Fibroblast of lung (primary cell): ENCODE measurements around the gene NR2E1. TPM values are rescaled to one million over a fixed set of nuclear protein-coding genes. Genes with fewer than 3 reads are reported as not detected.

ENCODE experiments used
- DNase-seq, 2 donors: peaks; one replicate each; pipeline versions ENCODE4 v3.0.0 to v3.0.0-alpha.2; 2010; ENCODE audit warnings: low read depth in 2 of 2
- H2AFZ ChIP-seq: 2 replicates; pipeline ENCODE4 v1.5.1; 2012; ENCODE audit warnings: low read length, control low read depth, inconsistent platforms
- H3K27ac ChIP-seq: 2 replicates; pipeline ENCODE4 v1.5.1; 2011; ENCODE audit warnings: low read length, control low read depth; ENCODE audit not compliant: insufficient read depth
- H3K27me3 ChIP-seq: 2 replicates; pipeline ENCODE4 v1.5.1; 2011; ENCODE audit warnings: mild to moderate bottlenecking, low read length; ENCODE audit not compliant: control insufficient read depth, insufficient read depth
- H3K36me3 ChIP-seq: 2 replicates; pipeline ENCODE4 v1.5.1; 2011; ENCODE audit warnings: low read length; ENCODE audit not compliant: control insufficient read depth, insufficient read depth
- H3K4me1 ChIP-seq: 2 replicates; pipeline ENCODE4 v1.5.1; 2011; ENCODE audit warnings: low read length; ENCODE audit not compliant: control insufficient read depth, insufficient read depth; ENCODE audit errors: extremely low read depth
- H3K4me2 ChIP-seq: 2 replicates; pipeline ENCODE4 v1.5.1; 2011; ENCODE audit warnings: low read length, control low read depth; ENCODE audit not compliant: insufficient read depth; ENCODE audit errors: extremely low read depth
- H3K4me3 ChIP-seq, 4 experiments: fragments of 200-600 bp in 1 of 4; sonication (generic) in 1 of 4; replicated peaks in 1 of 4; 2 replicates each; pipeline ENCODE4 v1.5.1; 2011 to 2016; ENCODE audit warnings: low read length in 4 of 4, low read depth in 3 of 4, mild to moderate bottlenecking in 3 of 4, control low read depth in 2 of 4, inconsistent platforms in 1 of 4, mixed read lengths in 1 of 4; ENCODE audit not compliant: insufficient read depth in 1 of 4; ENCODE audit errors: control extremely low read depth in 1 of 4
- H3K79me2 ChIP-seq: 2 replicates; pipeline ENCODE4 v1.5.1; 2012; ENCODE audit warnings: mild to moderate bottlenecking, low read length, inconsistent platforms; ENCODE audit not compliant: control insufficient read depth, insufficient read depth
- H3K9ac ChIP-seq: 2 replicates; pipeline ENCODE4 v1.5.1; 2011; ENCODE audit warnings: mild to moderate bottlenecking, low read length, control low read depth; ENCODE audit not compliant: insufficient read depth
- H3K9me3 ChIP-seq: 2 replicates; pipeline ENCODE4 v1.5.1; 2012; ENCODE audit warnings: low read depth, low read length; ENCODE audit not compliant: control insufficient read depth, insufficient read depth
- H4K20me1 ChIP-seq: 2 replicates; pipeline ENCODE4 v1.5.1; 2011; ENCODE audit warnings: low read length; ENCODE audit not compliant: control insufficient read depth, insufficient read depth; ENCODE audit errors: extremely low read depth
- EZH2 ChIP-seq: IDR thresholded peaks from 2 replicates; pipeline ENCODE4 v1.5.1; 2012; ENCODE audit warnings: low read length, control low read depth, mild to moderate bottlenecking; ENCODE audit errors: missing control alignments
- polyA plus RNA-seq, 2 donors: library from polyadenylated mRNA; depleted of rRNA in 1 of 2; stranded (reverse) in 1 of 2; unstranded in 1 of 2; fragments of >200 nt; gene quantifications; 2 replicates each; pipeline ENCODE4 v1.2.1, GENCODE V29; 2011 to 2012; ENCODE audit warnings: missing spikeins in 1 of 2
- total RNA-seq: library from RNA; depleted of rRNA; stranded (reverse); fragments of >200 nt; gene quantifications from 2 replicates; pipeline ENCODE4 v1.2.1, GENCODE V29; 2014
- TF ChIP-seq, protein P1 (sequence below), 2 donors: IDR thresholded peaks in 1 of 2; conservative IDR thresholded peaks in 1 of 2; 1 replicate in 1 of 2; 2 replicates in 1 of 2; pipeline ENCODE4 v1.5.1; 2011 to 2012; ENCODE audit warnings: low read length in 2 of 2, control low read depth in 1 of 2, inconsistent platforms in 1 of 2, low read depth in 1 of 2, mild to moderate bottlenecking in 1 of 2

Gene NR2E1
- total and polyA plus RNA-seq, 2 donors (not counting 1 experiment from before 2014, with no cell fraction given), result not detected

DNA sequence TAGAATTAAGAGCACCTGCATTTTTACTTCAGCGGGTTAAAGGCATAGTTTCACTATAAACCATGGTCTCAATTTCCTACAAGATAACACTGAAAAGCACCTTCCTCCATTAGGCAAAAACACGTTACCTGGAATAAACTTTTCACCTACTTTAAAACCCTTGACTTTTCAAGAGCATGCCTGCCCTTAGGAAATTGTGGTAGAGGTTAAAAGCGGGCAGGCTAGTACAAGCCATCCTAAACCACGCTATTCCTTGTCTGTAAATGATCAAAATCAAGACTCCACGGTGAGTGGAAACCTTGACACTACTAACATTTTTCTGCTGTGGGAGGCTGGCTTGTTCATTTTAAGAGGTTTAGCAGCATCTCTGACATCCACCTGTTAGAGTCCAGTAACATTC lies 43.9 kb downstream of the NR2E1 start:
- no peak overlapping the region for H3K27ac ChIP-seq
- no peak overlapping the region for H3K9ac ChIP-seq
- no peaks in the 10 kb centered on the region for H3K27me3 ChIP-seq
- H2AFZ ChIP-seq, result no peak overlapping the region
- no peak for DNase-seq
- H3K9me3 ChIP-seq, result no peaks in the 10 kb centered on the region
- H3K4me1 ChIP-seq, result no peaks in the 10 kb centered on the region
- TF ChIP-seq EZH2, result no peak
- TF ChIP-seq, protein P1, sequence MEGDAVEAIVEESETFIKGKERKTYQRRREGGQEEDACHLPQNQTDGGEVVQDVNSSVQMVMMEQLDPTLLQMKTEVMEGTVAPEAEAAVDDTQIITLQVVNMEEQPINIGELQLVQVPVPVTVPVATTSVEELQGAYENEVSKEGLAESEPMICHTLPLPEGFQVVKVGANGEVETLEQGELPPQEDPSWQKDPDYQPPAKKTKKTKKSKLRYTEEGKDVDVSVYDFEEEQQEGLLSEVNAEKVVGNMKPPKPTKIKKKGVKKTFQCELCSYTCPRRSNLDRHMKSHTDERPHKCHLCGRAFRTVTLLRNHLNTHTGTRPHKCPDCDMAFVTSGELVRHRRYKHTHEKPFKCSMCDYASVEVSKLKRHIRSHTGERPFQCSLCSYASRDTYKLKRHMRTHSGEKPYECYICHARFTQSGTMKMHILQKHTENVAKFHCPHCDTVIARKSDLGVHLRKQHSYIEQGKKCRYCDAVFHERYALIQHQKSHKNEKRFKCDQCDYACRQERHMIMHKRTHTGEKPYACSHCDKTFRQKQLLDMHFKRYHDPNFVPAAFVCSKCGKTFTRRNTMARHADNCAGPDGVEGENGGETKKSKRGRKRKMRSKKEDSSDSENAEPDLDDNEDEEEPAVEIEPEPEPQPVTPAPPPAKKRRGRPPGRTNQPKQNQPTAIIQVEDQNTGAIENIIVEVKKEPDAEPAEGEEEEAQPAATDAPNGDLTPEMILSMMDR (conservative IDR thresholded peaks at IDR 0.05 in 1 of 2, IDR thresholded peaks at IDR 0.05 in 1 of 2; ENCODE audit: low read depth in 1 of 2, low read length in 2 of 2), result no peak
- no peak overlapping the region for H3K4me2 ChIP-seq
- no peaks in the 10 kb centered on the region for H3K36me3 ChIP-seq
- H3K79me2 ChIP-seq, result no peaks in the 10 kb centered on the region
- H3K4me3 ChIP-seq, result no peak overlapping the region
- H4K20me1 ChIP-seq, result no peaks in the 10 kb centered on the region

DNA sequence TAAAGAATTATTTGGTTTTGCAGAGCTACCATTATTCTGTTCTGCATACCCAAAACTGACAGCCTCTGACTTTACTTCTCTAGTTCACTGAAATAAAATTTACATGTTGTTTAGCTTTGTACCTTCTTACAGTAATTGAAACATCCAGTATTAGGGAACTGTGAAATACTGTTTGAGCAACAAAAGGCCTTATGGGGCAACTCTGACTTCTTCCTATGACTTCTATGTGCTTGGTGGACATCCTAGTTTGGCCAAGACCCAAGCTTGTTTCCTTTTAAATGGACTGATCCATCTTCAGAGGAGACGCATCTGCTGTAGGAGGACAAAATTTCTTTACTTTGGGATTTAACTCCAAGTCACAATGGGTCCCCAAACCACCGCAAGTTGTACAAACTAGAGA lies 44.7 kb downstream of the NR2E1 start:
- Histone ChIP-seq H3K79me2 (no peaks in the 10 kb centered on the region), H2AFZ (no peak overlapping the region), H3K36me3 (no peaks in the 10 kb centered on the region), H3K27ac (no peak overlapping the region), H3K9ac (no peak overlapping the region), H3K4me1 (no peaks in the 10 kb centered on the region), H3K27me3 (no peaks in the 10 kb centered on the region), H3K9me3 (no peaks in the 10 kb centered on the region), H4K20me1 (no peaks in the 10 kb centered on the region), H3K4me3 (no peak overlapping the region), H3K4me2 (no peak overlapping the region)
- DNase-seq, result no peak
- TF ChIP-seq, protein P1 (conservative IDR thresholded peaks at IDR 0.05 in 1 of 2, IDR thresholded peaks at IDR 0.05 in 1 of 2; ENCODE audit: low read depth in 1 of 2, low read length in 2 of 2), result no peak
- TF ChIP-seq EZH2, result no peak

DNA sequence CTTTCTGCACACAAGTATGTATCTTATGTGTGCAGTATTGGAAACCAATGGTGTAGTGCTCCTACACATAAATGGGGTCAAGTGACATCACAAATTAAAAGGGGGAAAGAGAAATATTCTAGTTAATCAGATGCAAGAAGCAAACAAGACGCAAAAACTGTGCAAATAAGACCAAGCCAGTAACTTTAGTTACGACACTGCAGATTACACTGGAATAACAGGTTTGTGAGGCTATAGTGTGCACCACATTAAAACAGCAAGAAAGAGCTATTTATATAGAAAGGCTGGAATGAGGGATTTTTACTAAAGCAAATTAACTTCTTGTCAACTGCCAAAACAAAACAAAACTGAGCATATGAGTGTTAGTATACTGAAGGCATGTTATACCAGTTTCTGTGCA lies 45.8 kb downstream of the NR2E1 start:
- H4K20me1 ChIP-seq, result no peaks in the 10 kb centered on the region

More for the DNA sequence above, 45.8 kb downstream of the NR2E1 start:
- Histone ChIP-seq H3K36me3 (no peaks in the 10 kb centered on the region), H3K4me3 (no peak overlapping the region), H3K27me3 (no peaks in the 10 kb centered on the region), H3K4me1 (no peaks in the 10 kb centered on the region), H3K79me2 (no peaks in the 10 kb centered on the region), H3K9ac (no peak overlapping the region), H3K9me3 (no peaks in the 10 kb centered on the region), H3K4me2 (no peak overlapping the region), H2AFZ (no peak overlapping the region), H3K27ac (no peak overlapping the region)
- TF ChIP-seq, protein P1 (conservative IDR thresholded peaks at IDR 0.05 in 1 of 2, IDR thresholded peaks at IDR 0.05 in 1 of 2; ENCODE audit: low read depth in 1 of 2, low read length in 2 of 2), result no peak
- no peak for TF ChIP-seq EZH2
- no peak for DNase-seq
